ENCODE measurements around the gene A3GALT2.

Gene A3GALT2

GRCh38 chr1:33282791-33283190, 38.1 kb downstream of the A3GALT2 start:
- H3K4me2 ChIP-seq, result no peak overlapping the region
- no peaks in the 10 kb centered on the region for H3K4me1 ChIP-seq (ENCODE audit: low read depth, poor library complexity, severe bottlenecking)
- H3K4me3 ChIP-seq (IDR thresholded peaks at IDR 0.05; ENCODE audit: insufficient read depth, low read depth, low read length), result no peak overlapping the region
- no peak for TF ChIP-seq CTCF (conservative IDR thresholded peaks at IDR 0.05; ENCODE audit: low read depth, low read length)
- H2AFZ ChIP-seq (ENCODE audit: low read depth), result no peak overlapping the region
- no peaks in the 10 kb centered on the region for H3K79me2 ChIP-seq (ENCODE audit: insufficient read depth, low read depth)
- no peak overlapping the region for H3K27ac ChIP-seq
- no peaks in the 10 kb centered on the region for H4K20me1 ChIP-seq (ENCODE audit: insufficient read depth)
- no peak overlapping the region for H3K9ac ChIP-seq
- no peaks in the 10 kb centered on the region for H3K36me3 ChIP-seq (ENCODE audit: insufficient read depth)
- no peaks in the 10 kb centered on the region for H3K27me3 ChIP-seq (ENCODE audit: insufficient read depth, low read depth)

- no peak overlapping the region for H2AFZ ChIP-seq (ENCODE audit: low read depth)
- no peak overlapping the region for H3K27ac ChIP-seq
- H3K9ac ChIP-seq, result no peak overlapping the region
- no peaks in the 10 kb centered on the region for H3K27me3 ChIP-seq (ENCODE audit: insufficient read depth, low read depth)
- no peak overlapping the region for H3K4me3 ChIP-seq (IDR thresholded peaks at IDR 0.05; ENCODE audit: insufficient read depth, low read depth, low read length)
- no peaks in the 10 kb centered on the region for H3K4me1 ChIP-seq (ENCODE audit: low read depth, poor library complexity, severe bottlenecking)
- H3K36me3 ChIP-seq (ENCODE audit: insufficient read depth), result no peaks in the 10 kb centered on the region
- H3K4me2 ChIP-seq, result no peak overlapping the region
- H3K79me2 ChIP-seq (ENCODE audit: insufficient read depth, low read depth), result no peaks in the 10 kb centered on the region
- TF ChIP-seq CTCF (conservative IDR thresholded peaks at IDR 0.05; ENCODE audit: low read depth, low read length), result no peak
- H4K20me1 ChIP-seq (ENCODE audit: insufficient read depth), result no peaks in the 10 kb centered on the region
Measured at GRCh38 chr1:33281554-33282303, 39.2 kb downstream of the A3GALT2 start.

GRCh38 chr1:33280091-33280661, 40.7 kb downstream of the A3GALT2 start:
- Histone ChIP-seq H3K4me2 (no peak overlapping the region), H3K79me2 (ENCODE audit: insufficient read depth, low read depth) (no peaks in the 10 kb centered on the region), H3K36me3 (ENCODE audit: insufficient read depth) (no peaks in the 10 kb centered on the region), H4K20me1 (ENCODE audit: insufficient read depth) (no peaks in the 10 kb centered on the region), H2AFZ (ENCODE audit: low read depth) (no peak overlapping the region), H3K27me3 (ENCODE audit: insufficient read depth, low read depth) (no peaks in the 10 kb centered on the region), H3K4me1 (ENCODE audit: low read depth, poor library complexity, severe bottlenecking) (no peaks in the 10 kb centered on the region), H3K4me3 (IDR thresholded peaks at IDR 0.05; ENCODE audit: insufficient read depth, low read depth, low read length) (no peak overlapping the region), H3K9ac (no peak overlapping the region), H3K27ac (no peak overlapping the region)
- TF ChIP-seq CTCF (conservative IDR thresholded peaks at IDR 0.05; ENCODE audit: low read depth, low read length), result no peak

GRCh38 chr1:33277488-33278084, 43.3 kb downstream of the A3GALT2 start:
- H3K4me1 ChIP-seq (ENCODE audit: low read depth, poor library complexity, severe bottlenecking), result no peaks in the 10 kb centered on the region
- H3K27me3 ChIP-seq (ENCODE audit: insufficient read depth, low read depth), result no peaks in the 10 kb centered on the region
- H3K79me2 ChIP-seq (ENCODE audit: insufficient read depth, low read depth), result no peaks in the 10 kb centered on the region
- H3K9ac ChIP-seq, result no peak overlapping the region
- H3K4me2 ChIP-seq, result no peak overlapping the region
- H4K20me1 ChIP-seq (ENCODE audit: insufficient read depth), result no peaks in the 10 kb centered on the region
- H3K27ac ChIP-seq, result no peak overlapping the region
- H3K4me3 ChIP-seq (IDR thresholded peaks at IDR 0.05; ENCODE audit: insufficient read depth, low read depth, low read length), result no peak overlapping the region
- H3K36me3 ChIP-seq (ENCODE audit: insufficient read depth), result no peaks in the 10 kb centered on the region
- TF ChIP-seq CTCF (conservative IDR thresholded peaks at IDR 0.05; ENCODE audit: low read depth, low read length), result no peak
- H2AFZ ChIP-seq (ENCODE audit: low read depth), result no peak overlapping the region

Measured in KMS-11 (cell line).